ENCODE measurements around the gene HMGCR. TPM values are rescaled to one million over a fixed set of nuclear protein-coding genes. Genes with fewer than 3 reads are reported as not detected.

The HMGCR gene
- total and polyA plus RNA-seq, 2 donors (not counting 3 experiments of a cell fraction or from before 2014, with no cell fraction given): 39.6 to 104 TPM

- dilution Hi-C loops (cut with MboI; ENCODE audit: extremely low pct_ligation_motif_present, low sequenced_read_pairs) (no loop called here), intact Hi-C loops (cut with micrococcal nuclease) (no loop called here)
- Histone ChIP-seq H3K4me1 (ENCODE audit: control insufficient read depth, extremely low read depth, insufficient read depth, low read length) (no peaks in the 10 kb centered on the region), H2AFZ (ENCODE audit: low read depth, low read length) (no peak overlapping the region), H3K4me2 (ENCODE audit: insufficient read depth, low read length) (no peak overlapping the region), H4K20me1 (replicated peaks; ENCODE audit: control insufficient read depth, extremely low read depth, insufficient read depth, low read length) (no peaks in the 10 kb centered on the region), H3K9ac (replicated peaks; ENCODE audit: extremely low read depth, insufficient read depth, low read length) (no peak overlapping the region), H3K27ac (ENCODE audit: insufficient read depth, low read depth, low read length) (no peak overlapping the region), H3K79me2 (ENCODE audit: control insufficient read depth, insufficient read depth, low read length) (no peaks in the 10 kb centered on the region), H3K36me3 (ENCODE audit: control insufficient read depth in 2 of 2, extremely low read depth in 1 of 2, insufficient read depth in 2 of 2, low read length in 2 of 2) (no peaks in the 10 kb centered on the region), H3K27me3 (ENCODE audit: control insufficient read depth in 2 of 2, insufficient read depth in 2 of 2, low read length in 2 of 2) (peaks cover 2 to 7% of the 10 kb centered on the region in 2 experiments), H3K9me3 (replicated peaks; ENCODE audit: control insufficient read depth, insufficient read depth, low read length) (no peaks in the 10 kb centered on the region), H3K4me3 (replicated peaks in 1 of 3; ENCODE audit: insufficient read depth in 1 of 3, low read depth in 1 of 3, low read length in 3 of 3) (no peak overlapping the region), H3K9me1 (replicated peaks; ENCODE audit: control insufficient read depth, extremely low read depth, insufficient read depth, low read length) (no peaks in the 10 kb centered on the region)
- no peak for FAIRE-seq
- ChIA-PET POLR2A (no interaction called here), CTCF (interaction anchor here (1.5 kb wide), 2 partner anchors 16 to 360 kb away, joined by 4 read pairs; partner anchors contain the start of gene HMGCR)
- TF ChIP-seq GATA2 (IDR thresholded peaks at IDR 0.05; ENCODE audit: insufficient read depth, insufficient read length, low read depth, low read length): no peak
- TF ChIP-seq JUN (IDR thresholded peaks at IDR 0.05; ENCODE audit: borderline replicate concordance, insufficient read depth, insufficient read length, low read depth): no peak
- no peak for TF ChIP-seq MYC (IDR thresholded peaks at IDR 0.05; ENCODE audit: low read depth, low read length)
- no peak for TF ChIP-seq POLR2AphosphoS5 (IDR thresholded peaks at IDR 0.05; ENCODE audit: insufficient read depth, low read depth, low read length)
- no peak for TF ChIP-seq POLR2A (IDR thresholded peaks at IDR 0.05; ENCODE audit: low read depth, low read length)
- TF ChIP-seq FOS (IDR thresholded peaks at IDR 0.05; ENCODE audit: borderline replicate concordance, insufficient read depth, low read length): no peak
- TF ChIP-seq CTCF (IDR thresholded peaks at IDR 0.05; ENCODE audit: extremely low read depth in 1 of 2, insufficient read depth in 1 of 2, low read depth in 1 of 2, low read length in 2 of 2): no peak
- TF ChIP-seq MAX (IDR thresholded peaks at IDR 0.05; ENCODE audit: insufficient read depth, insufficient read length): no peak
- TF ChIP-seq EZH2 (IDR thresholded peaks at IDR 0.05; ENCODE audit: borderline replicate concordance, low read depth, low read length, severe bottlenecking): no peak
- no peak for DNase-seq (ENCODE audit: low read depth, low spot score)
- no TSS peak for BruUV-seq (replicated peaks)
Observed at GRCh38 chr5:75320371-75320770, 16.6 kb upstream of the HMGCR start.

All from endothelial cell of umbilical vein (primary cell).